Trophoblast cell (in vitro differentiated cells and primary cell): ENCODE data around the gene CDCA7.

Source experiments
- DNase-seq, 2 donors: peaks; one replicate each; pipeline ENCODE4 v3.0.0-alpha.2; 2016
- H2AFZ ChIP-seq: 2 replicates; pipeline ENCODE4 v1.6.1; 2013; ENCODE audit warnings: low read length, moderate library complexity, mild to moderate bottlenecking; ENCODE audit not compliant: insufficient read depth, poor library complexity
- H2AK5ac ChIP-seq: 2 replicates; pipeline ENCODE4 v1.6.1; 2013; ENCODE audit warnings: mild to moderate bottlenecking, low read length
- H2BK120ac ChIP-seq: 2 replicates; pipeline ENCODE4 v1.6.1; 2013; ENCODE audit warnings: low read length, mild to moderate bottlenecking, moderate library complexity; ENCODE audit not compliant: insufficient read depth, poor library complexity
- H2BK12ac ChIP-seq: 2 replicates; pipeline ENCODE4 v1.6.1; 2013; ENCODE audit warnings: mild to moderate bottlenecking, low read length, moderate library complexity
- H2BK5ac ChIP-seq: 2 replicates; pipeline ENCODE4 v1.6.1; 2013; ENCODE audit warnings: low read length, low read depth, moderate library complexity, mild to moderate bottlenecking; ENCODE audit not compliant: poor library complexity
- H3K14ac ChIP-seq: 2 replicates; pipeline ENCODE4 v1.6.1; 2013; ENCODE audit warnings: mild to moderate bottlenecking, low read length
- H3K18ac ChIP-seq: 2 replicates; pipeline ENCODE4 v1.6.1; 2013; ENCODE audit warnings: mild to moderate bottlenecking, low read length
- H3K23ac ChIP-seq: 2 replicates; pipeline ENCODE4 v1.6.1; 2013; ENCODE audit warnings: low read length
- H3K27ac ChIP-seq: 2 replicates; pipeline ENCODE4 v1.5.1; 2013; ENCODE audit warnings: low read depth, mild to moderate bottlenecking, inconsistent platforms, low read length, moderate library complexity
- H3K27me3 ChIP-seq: 2 replicates; pipeline ENCODE4 v1.6.1; 2013; ENCODE audit warnings: inconsistent platforms, mild to moderate bottlenecking, low read length, moderate library complexity; ENCODE audit not compliant: insufficient read depth
- H3K36me3 ChIP-seq, 2 experiments: 1 replicate in 1 of 2; 2 replicates in 1 of 2; pipeline ENCODE4 v1.6.1; 2013; ENCODE audit warnings: low read length in 2 of 2, mild to moderate bottlenecking in 2 of 2, moderate library complexity in 1 of 2; ENCODE audit not compliant: insufficient read depth in 2 of 2, control insufficient read depth in 1 of 2
- H3K4ac ChIP-seq: 2 replicates; pipeline ENCODE4 v1.6.1; 2013; ENCODE audit warnings: low read depth, mild to moderate bottlenecking, low read length, moderate library complexity
- H3K4me1 ChIP-seq, 2 experiments: 1 replicate in 1 of 2; 2 replicates in 1 of 2; pipeline ENCODE4 v1.6.1; 2013; ENCODE audit warnings: low read length in 2 of 2, mild to moderate bottlenecking in 2 of 2, moderate library complexity in 1 of 2; ENCODE audit not compliant: insufficient read depth in 2 of 2, control insufficient read depth in 1 of 2
- H3K4me2 ChIP-seq: 2 replicates; pipeline ENCODE4 v1.6.1; 2013; ENCODE audit warnings: inconsistent platforms, mild to moderate bottlenecking, low read length, moderate library complexity
- H3K4me3 ChIP-seq: 2 replicates; pipeline ENCODE4 v1.5.1; 2013; ENCODE audit warnings: mild to moderate bottlenecking, low read depth, low read length, inconsistent platforms
- H3K79me1 ChIP-seq: one replicate; pipeline ENCODE4 v1.6.1; 2013; ENCODE audit warnings: low read length
- H3K79me2 ChIP-seq: 2 replicates; pipeline ENCODE4 v1.6.1; 2013; ENCODE audit warnings: low read length, mild to moderate bottlenecking; ENCODE audit not compliant: control insufficient read depth, insufficient read depth, poor library complexity
- H3K9ac ChIP-seq: 2 replicates; pipeline ENCODE4 v1.6.1; 2013; ENCODE audit warnings: mild to moderate bottlenecking, low read length
- H3K9me3 ChIP-seq: 2 replicates; pipeline ENCODE4 v1.6.1; 2013; ENCODE audit warnings: low read depth, mild to moderate bottlenecking, control low read depth, inconsistent platforms, low read length; ENCODE audit not compliant: insufficient read depth
- H4K12ac ChIP-seq: 2 replicates; pipeline ENCODE4 v1.6.1; 2013; ENCODE audit warnings: low read depth, mild to moderate bottlenecking, low read length, moderate library complexity
- H4K8ac ChIP-seq: 2 replicates; pipeline ENCODE4 v1.6.1; 2013; ENCODE audit warnings: low read depth, mild to moderate bottlenecking, low read length, moderate library complexity
- H4K91ac ChIP-seq: one replicate; pipeline ENCODE4 v1.6.1; 2013; ENCODE audit warnings: low read depth, mild to moderate bottlenecking, low read length, moderate library complexity
- WGBS: extraction: QIAGEN DNeasy Blood & Tissue Kit; methylation state at CpG from one replicate; pipeline ENCODE4 v1.1.7; 2013; ENCODE audit warnings: missing lambda C conversion rate; ENCODE audit not compliant: insufficient read length, insufficient coverage; ENCODE audit errors: extremely low coverage; 5-methylcytosine and 5-hydroxymethylcytosine counted together

Gene CDCA7

DNA sequence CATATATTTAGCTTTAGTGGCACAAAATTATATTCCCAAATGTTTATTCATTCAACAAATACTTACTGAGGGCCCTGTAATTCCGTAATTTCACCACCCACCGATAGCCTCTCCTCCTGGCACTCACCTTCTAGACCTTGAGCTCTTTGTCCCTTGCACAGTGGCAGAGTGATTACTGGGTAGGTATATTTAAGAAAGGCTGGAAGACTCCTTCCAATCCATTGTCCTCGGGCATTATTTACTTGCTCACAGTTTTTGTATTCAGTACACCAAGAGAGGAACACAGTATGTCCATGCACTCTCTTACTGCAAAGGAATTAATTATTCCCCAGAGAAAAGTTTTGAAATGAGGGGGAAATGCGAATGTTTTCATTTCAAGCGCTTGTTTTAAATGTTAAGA lies 1.1 kb upstream of the CDCA7 start:
- Histone ChIP-seq H3K9ac (no peak overlapping the region), H4K12ac (no peak overlapping the region), H2BK12ac (no peak overlapping the region), H3K27ac (no peak overlapping the region), H3K36me3 (no peaks in the 10 kb centered on the region), H2BK120ac (no peak overlapping the region), H3K4me1 (peaks cover 4 to 10% of the 10 kb centered on the region in 2 experiments), H4K8ac (no peak overlapping the region), H2BK5ac (no peak overlapping the region), H3K4me2 (no peak overlapping the region), H3K4me3 (no peak overlapping the region), H3K27me3 (no peaks in the 10 kb centered on the region), H3K9me3 (no peaks in the 10 kb centered on the region), H2AFZ (no peak overlapping the region), H2AK5ac (no peak overlapping the region), H4K91ac (no peak overlapping the region), H3K79me1 (peaks cover 12% of the 10 kb centered on the region), H3K18ac (no peak overlapping the region), H3K23ac (no peak overlapping the region), H3K79me2 (peaks cover 12% of the 10 kb centered on the region), H3K4ac (no peak overlapping the region), H3K14ac (no peak overlapping the region)
- no CpG with 5 or more reads among the region's 5 CpGs for WGBS
- no peak for DNase-seq

DNA sequence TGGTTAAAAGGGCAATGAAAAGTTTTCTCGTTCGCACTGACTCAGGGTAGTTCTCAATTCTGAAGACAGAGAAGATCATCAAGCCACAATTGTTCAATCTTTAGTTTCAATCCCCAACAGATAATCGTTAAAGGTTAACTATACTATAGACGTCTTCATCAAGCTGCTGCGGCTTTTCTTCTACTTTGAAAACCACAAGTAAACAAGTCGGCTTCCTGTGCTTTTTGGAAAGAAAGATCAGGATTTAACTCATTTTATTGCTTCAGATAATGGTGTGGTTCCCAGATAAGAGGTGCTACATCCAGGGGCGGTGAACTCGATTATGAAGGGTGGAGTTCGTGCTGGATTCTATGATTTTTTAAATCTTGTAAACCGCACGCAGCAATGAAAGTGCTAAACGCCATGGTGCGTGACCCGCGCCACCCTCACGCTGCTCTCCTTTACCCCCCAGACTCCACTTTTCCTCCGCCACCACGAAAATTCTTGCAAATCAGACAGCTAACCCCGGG lies 545 bp upstream of the CDCA7 start:
- Histone ChIP-seq H3K79me2 (peaks cover 12% of the 10 kb centered on the region), H2BK120ac (no peak overlapping the region), H3K79me1 (peaks cover 12% of the 10 kb centered on the region), H3K36me3 (no peaks in the 10 kb centered on the region), H3K4ac (no peak overlapping the region), H2BK12ac (no peak overlapping the region), H3K4me1 (peaks cover 4 to 10% of the 10 kb centered on the region in 2 experiments), H3K27ac (peak overlapping the region; percentile 40), H3K27me3 (no peaks in the 10 kb centered on the region), H2AFZ (peak overlapping the region; percentile 88), H3K14ac (peak overlapping the region; percentile 77), H2AK5ac (no peak overlapping the region), H4K8ac (peak overlapping the region; percentile 75), H3K18ac (no peak overlapping the region), H2BK5ac (peak overlapping the region; percentile 98), H3K9ac (peak overlapping the region; percentile 87), H3K23ac (no peak overlapping the region), H4K12ac (no peak overlapping the region), H4K91ac (peak overlapping the region; percentile 93), H3K9me3 (no peaks in the 10 kb centered on the region), H3K4me2 (peak overlapping the region; percentile 90), H3K4me3 (peak overlapping the region; percentile 94)
- DNase-seq: peak; percentile 10 to 15
- WGBS: no CpG with 5 or more reads among the region's 19 CpGs

DNA sequence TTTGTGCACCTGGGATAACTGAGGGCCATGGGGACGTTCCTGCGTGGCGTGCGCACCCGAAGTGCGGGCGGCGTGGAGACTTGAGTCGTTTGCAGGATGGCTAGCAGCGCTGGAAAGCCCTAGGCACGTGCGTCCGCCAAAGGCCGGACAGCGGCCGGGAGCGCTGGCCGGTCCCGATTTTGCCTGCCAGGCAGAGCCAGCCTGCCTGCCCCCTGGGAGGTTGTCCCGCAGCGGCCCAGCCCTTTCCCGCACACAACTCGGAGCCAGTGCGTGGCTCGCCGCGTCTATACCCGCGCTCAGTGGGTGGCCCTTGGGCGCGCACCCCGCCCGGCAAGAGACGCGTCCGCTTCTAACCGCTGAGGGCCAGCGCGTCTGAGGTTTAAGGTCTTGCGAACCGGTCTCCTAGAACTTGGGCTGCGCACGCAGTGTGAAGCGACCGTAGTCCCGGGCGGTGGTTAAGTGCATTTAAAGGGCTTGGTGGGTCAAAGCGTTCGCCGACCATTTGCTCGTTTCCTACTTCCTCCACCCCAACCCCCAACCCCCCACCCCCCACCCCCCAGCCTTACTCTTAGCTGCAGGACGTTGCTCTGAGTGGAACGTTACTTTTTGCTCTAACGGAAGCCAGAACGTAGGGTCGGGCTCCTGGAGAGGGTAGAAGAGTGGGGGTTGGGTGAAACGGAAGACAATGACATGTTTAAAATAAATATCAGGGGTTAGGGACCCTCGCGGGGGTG lies 627 bp downstream of the CDCA7 start:
- H3K4me2 ChIP-seq: peak overlapping the region; percentile 90
- peak; percentile 51 to 66 for DNase-seq

DNA sequence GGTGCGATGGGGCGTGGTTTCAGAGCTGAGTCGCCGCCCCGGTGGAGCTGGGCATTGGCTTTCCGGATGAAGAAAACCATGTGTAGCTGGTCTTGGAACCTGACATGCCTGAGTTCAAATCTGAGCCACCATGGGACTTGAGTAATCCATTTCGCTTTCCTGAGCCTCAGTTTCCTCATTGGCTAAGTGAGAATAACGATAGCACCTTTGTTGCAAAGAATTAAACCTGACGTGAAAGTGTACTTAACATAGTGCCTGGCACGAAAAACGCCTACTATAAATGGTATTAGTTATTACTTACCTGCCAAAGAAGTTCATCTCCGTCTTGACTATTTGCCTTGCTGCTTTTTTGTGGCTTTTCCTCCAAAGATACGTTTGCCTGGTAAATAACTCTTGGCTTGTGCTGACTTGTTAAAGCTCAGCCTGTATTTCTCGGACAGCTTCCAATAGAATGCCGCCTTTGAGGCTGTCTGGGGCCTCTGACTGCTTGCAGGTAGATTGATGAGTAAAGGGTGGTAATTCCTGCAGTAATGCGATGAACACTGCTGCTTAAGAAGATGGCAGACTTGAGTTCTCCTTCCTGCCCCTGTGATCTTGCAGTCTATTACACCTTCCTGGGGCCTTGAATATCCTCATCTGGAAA lies 1.3 kb downstream of the CDCA7 start:
- no peak for DNase-seq
- H2BK120ac ChIP-seq: no peak overlapping the region
- H3K14ac ChIP-seq: no peak overlapping the region
- H3K9ac ChIP-seq: no peak overlapping the region
- H2AFZ ChIP-seq: peak overlapping the region; percentile 45
- no peak overlapping the region for H3K23ac ChIP-seq
- H4K12ac ChIP-seq: no peak overlapping the region
- H4K91ac ChIP-seq: no peak overlapping the region
- no peaks in the 10 kb centered on the region for H3K9me3 ChIP-seq
- no peak overlapping the region for H2BK12ac ChIP-seq
- no peaks in the 10 kb centered on the region for H3K27me3 ChIP-seq
- H4K8ac ChIP-seq: no peak overlapping the region
- H3K18ac ChIP-seq: peak overlapping the region; percentile 18
- peaks cover 2 to 5% of the 10 kb centered on the region in 2 experiments for H3K36me3 ChIP-seq
- peak overlapping the region; percentile 56 for H3K4ac ChIP-seq
- H3K4me2 ChIP-seq: peak overlapping the region; percentile 90
- H3K4me3 ChIP-seq: peak overlapping the region; percentile 94
- no peak overlapping the region for H3K27ac ChIP-seq
- peaks cover 12% of the 10 kb centered on the region for H3K79me1 ChIP-seq
- no peak overlapping the region for H2AK5ac ChIP-seq
- H3K79me2 ChIP-seq: peaks cover 12% of the 10 kb centered on the region
- H2BK5ac ChIP-seq: no peak overlapping the region
- peaks cover 4 to 10% of the 10 kb centered on the region in 2 experiments for H3K4me1 ChIP-seq
- no CpG with 5 or more reads among the region's 16 CpGs for WGBS

More for the DNA sequence above, 627 bp downstream of the CDCA7 start:
- H3K23ac ChIP-seq: peak overlapping the region; percentile 2
- peak overlapping the region; percentile 83 for H3K9ac ChIP-seq
- H3K36me3 ChIP-seq: peaks cover 2 to 5% of the 10 kb centered on the region in 2 experiments
- peak overlapping the region; percentile 30 for H3K4ac ChIP-seq
- peaks cover 12% of the 10 kb centered on the region for H3K79me1 ChIP-seq
- H3K18ac ChIP-seq: peak overlapping the region; percentile 84
- H3K27me3 ChIP-seq: no peaks in the 10 kb centered on the region
- H3K4me1 ChIP-seq: peaks cover 4 to 10% of the 10 kb centered on the region in 2 experiments
- H4K12ac ChIP-seq: peak overlapping the region; percentile 67
- H3K27ac ChIP-seq: peak overlapping the region; percentile 43
- H3K9me3 ChIP-seq: no peaks in the 10 kb centered on the region
- whole genome bisulfite sequencing: no CpG with 5 or more reads among the region's 59 CpGs
- H4K8ac ChIP-seq: peak overlapping the region; percentile 38
- H3K4me3 ChIP-seq: peak overlapping the region; percentile 94
- peaks cover 12% of the 10 kb centered on the region for H3K79me2 ChIP-seq
- H2AFZ ChIP-seq: peak overlapping the region; percentile 50
- peak overlapping the region; percentile 38 for H2BK5ac ChIP-seq
- peak overlapping the region; percentile 80 for H3K14ac ChIP-seq
- peak overlapping the region; percentile 44 for H2BK120ac ChIP-seq
- H2AK5ac ChIP-seq: no peak overlapping the region
- H2BK12ac ChIP-seq: no peak overlapping the region
- peak overlapping the region; percentile 63 for H4K91ac ChIP-seq
